ENCODE results near the gene SIGLEC7.

GRCh38 chr19:51200071-51200666, 58.1 kb downstream of the SIGLEC7 start:
- TF ChIP-seq, protein P1, sequence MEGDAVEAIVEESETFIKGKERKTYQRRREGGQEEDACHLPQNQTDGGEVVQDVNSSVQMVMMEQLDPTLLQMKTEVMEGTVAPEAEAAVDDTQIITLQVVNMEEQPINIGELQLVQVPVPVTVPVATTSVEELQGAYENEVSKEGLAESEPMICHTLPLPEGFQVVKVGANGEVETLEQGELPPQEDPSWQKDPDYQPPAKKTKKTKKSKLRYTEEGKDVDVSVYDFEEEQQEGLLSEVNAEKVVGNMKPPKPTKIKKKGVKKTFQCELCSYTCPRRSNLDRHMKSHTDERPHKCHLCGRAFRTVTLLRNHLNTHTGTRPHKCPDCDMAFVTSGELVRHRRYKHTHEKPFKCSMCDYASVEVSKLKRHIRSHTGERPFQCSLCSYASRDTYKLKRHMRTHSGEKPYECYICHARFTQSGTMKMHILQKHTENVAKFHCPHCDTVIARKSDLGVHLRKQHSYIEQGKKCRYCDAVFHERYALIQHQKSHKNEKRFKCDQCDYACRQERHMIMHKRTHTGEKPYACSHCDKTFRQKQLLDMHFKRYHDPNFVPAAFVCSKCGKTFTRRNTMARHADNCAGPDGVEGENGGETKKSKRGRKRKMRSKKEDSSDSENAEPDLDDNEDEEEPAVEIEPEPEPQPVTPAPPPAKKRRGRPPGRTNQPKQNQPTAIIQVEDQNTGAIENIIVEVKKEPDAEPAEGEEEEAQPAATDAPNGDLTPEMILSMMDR (IDR thresholded peaks at IDR 0.05) = no peak
- no peak for TF ChIP-seq POLR2A (IDR thresholded peaks at IDR 0.05)

Measured in thyroid gland (tissue), 4 donors.